ENCODE results near the gene TRO.
A peak's percentile ranks its signal among the peaks of the same experiment; 100 is the strongest.

TRO gene, protein sequence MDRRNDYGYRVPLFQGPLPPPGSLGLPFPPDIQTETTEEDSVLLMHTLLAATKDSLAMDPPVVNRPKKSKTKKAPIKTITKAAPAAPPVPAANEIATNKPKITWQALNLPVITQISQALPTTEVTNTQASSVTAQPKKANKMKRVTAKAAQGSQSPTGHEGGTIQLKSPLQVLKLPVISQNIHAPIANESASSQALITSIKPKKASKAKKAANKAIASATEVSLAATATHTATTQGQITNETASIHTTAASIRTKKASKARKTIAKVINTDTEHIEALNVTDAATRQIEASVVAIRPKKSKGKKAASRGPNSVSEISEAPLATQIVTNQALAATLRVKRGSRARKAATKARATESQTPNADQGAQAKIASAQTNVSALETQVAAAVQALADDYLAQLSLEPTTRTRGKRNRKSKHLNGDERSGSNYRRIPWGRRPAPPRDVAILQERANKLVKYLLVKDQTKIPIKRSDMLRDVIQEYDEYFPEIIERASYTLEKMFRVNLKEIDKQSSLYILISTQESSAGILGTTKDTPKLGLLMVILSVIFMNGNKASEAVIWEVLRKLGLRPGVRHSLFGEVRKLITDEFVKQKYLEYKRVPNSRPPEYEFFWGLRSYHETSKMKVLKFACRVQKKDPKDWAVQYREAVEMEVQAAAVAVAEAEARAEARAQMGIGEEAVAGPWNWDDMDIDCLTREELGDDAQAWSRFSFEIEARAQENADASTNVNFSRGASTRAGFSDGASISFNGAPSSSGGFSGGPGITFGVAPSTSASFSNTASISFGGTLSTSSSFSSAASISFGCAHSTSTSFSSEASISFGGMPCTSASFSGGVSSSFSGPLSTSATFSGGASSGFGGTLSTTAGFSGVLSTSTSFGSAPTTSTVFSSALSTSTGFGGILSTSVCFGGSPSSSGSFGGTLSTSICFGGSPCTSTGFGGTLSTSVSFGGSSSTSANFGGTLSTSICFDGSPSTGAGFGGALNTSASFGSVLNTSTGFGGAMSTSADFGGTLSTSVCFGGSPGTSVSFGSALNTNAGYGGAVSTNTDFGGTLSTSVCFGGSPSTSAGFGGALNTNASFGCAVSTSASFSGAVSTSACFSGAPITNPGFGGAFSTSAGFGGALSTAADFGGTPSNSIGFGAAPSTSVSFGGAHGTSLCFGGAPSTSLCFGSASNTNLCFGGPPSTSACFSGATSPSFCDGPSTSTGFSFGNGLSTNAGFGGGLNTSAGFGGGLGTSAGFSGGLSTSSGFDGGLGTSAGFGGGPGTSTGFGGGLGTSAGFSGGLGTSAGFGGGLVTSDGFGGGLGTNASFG (N-terminal part only)

DNA sequence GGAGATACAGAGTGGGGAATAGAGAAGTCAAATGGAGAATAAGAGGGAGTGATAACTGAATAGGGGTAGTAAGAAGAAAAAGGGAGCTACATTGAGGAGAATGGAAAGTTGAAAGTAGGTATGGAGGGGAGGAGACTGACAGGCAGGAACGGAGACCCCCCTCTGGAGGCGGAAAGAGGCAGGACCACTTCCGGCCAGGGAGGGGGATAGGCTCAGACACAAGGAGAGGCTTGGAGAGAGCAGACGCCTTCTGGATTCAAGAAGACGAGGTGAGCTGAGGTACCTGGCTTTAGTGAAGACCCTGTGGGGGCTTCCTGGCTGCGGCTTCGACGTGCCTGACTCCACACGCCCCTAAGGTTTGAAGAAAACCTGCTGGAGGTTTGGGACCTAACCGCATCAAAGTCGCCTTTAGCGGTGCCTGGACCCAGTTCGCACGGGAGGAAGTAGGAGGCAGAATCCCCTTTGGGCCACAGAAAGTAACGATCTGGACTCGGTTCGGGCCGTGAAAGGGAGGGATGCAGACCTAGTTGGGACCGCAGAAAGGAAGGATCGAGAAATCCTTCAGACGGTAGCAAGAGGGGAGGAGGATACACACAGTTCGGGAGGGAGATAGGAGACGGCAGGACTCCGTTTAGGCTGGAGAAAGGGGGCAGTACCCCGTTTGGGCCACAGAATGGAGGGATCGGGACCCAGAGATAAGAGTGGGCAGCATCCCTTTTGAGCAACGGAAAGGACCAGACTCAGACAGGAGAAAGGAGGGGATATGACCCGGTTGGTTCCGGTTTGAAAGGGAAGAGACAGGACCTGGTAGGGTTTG lies at the start of gene TRO:
Gene TRO (plus strand): TSS at position 215 of the 817 bp plus-strand sequence. CDS start 1,423 bp downstream, outside the sequence.
- DNase-seq, result peak; percentile 3

GRCh38 chrX:54885740-54886139 lies 34.9 kb upstream of the TRO start:
- DNase-seq, result no peak

- peak; percentile 13 for DNase-seq
These were observed 29.1 kb upstream of the TRO start for GRCh38 chrX:54891573-54891972.

DNA sequence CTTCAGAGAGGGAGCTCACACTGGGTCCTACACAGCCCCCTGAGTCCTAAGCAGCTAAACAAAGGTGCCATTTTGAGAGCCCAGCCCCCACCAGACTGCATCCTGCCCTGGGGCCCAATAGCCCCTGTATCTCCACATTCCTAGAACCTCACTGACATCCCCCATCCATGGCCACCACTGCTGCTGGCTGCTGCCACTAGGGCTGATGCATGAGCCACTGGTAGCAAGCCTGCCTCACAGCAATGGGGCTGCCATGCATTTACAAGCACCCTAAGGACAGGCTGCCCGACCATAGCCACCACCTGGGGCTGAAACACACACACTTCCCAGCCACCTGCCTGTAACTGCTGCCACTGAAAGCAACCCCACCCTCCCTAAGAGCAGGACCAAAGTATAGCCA lies 26.5 kb upstream of the TRO start:
- no peak for DNase-seq

GRCh38 chrX:54909941-54910340 lies 10.7 kb upstream of the TRO start:
- DNase-seq, result no peak

DNA sequence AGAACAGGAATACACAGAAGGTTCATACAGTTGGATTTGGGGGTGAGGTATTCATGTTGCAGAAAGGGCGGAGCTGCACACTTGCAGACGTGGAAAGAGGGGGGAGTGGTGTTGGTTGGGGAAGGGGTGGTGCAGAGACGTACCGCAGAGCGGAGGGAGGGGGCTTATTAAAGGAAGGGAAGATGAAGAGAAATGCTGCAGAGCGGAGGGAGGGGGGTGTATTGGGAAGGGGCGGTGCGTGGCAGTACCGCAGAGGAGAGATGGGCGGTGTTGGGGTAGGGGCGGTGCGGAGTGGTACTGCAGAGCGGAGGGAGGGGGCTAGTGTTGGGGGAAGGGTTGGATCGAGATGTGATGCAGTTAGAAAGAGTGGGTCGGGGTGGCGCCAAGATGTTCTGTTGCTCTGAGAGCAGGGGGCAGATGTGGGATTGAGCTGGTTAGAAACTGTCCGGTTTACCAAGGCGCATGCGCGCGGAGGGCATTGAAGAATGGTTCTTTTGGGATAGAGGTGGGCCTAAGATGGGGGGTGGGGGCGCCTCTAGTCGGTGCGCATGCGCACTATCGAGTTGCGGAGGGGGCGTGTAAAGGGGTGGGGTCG lies 900 bp downstream of the TRO start:
- peak; percentile 58 for DNase-seq

- DNase-seq, result no peak
These were observed 1.9 kb downstream of the TRO start for GRCh38 chrX:54922547-54922946.

DNA sequence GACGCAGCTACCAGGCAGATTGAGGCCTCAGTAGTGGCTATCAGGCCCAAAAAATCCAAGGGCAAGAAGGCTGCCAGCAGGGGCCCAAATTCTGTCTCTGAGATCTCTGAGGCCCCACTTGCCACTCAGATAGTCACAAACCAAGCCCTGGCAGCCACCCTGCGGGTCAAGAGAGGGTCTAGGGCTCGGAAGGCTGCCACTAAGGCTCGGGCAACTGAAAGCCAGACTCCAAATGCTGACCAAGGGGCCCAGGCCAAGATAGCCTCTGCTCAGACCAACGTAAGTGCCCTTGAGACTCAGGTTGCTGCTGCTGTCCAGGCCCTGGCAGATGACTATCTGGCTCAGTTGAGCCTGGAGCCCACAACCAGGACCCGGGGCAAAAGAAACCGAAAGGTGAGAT lies 2.8 kb downstream of the TRO start:
- DNase-seq, result no peak

GRCh38 chrX:54926978-54927377 lies 6.4 kb downstream of the TRO start:
- DNase-seq, result no peak

DNA sequence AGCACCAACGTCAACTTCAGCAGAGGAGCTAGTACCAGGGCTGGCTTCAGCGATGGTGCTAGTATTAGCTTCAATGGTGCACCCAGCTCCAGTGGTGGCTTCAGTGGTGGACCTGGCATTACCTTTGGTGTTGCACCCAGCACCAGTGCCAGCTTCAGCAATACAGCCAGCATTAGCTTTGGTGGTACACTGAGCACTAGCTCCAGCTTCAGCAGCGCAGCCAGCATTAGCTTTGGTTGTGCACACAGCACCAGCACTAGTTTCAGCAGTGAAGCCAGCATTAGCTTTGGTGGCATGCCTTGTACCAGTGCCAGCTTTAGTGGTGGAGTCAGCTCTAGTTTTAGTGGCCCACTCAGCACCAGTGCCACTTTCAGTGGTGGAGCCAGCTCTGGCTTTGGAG lies 8.3 kb downstream of the TRO start:
- DNase-seq, result no peak

DNA sequence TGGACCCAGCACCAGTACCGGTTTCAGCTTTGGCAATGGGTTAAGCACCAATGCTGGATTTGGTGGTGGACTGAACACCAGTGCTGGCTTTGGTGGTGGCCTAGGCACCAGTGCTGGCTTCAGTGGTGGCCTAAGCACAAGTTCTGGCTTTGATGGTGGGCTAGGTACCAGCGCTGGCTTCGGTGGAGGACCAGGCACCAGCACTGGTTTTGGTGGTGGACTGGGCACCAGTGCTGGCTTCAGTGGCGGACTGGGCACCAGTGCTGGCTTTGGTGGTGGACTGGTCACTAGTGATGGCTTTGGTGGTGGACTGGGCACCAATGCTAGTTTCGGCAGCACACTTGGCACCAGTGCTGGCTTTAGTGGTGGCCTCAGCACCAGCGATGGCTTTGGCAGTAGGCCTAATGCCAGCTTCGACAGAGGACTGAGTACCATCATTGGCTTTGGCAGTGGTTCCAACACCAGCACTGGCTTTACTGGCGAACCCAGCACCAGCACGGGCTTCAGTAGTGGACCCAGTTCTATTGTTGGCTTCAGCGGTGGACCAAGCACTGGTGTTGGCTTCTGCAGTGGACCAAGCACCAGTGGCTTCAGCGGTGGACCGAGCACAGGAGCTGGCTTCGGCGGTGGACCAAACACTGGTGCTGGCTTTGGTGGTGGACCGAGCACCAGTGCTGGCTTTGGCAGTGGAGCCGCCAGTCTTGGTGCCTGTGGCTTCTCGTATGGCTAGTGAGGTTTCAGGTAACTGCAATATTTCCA lies 9.8 kb downstream of the TRO start:
- DNase-seq, result no peak

- no peak for DNase-seq
These were observed 10.5 kb downstream of the TRO start for GRCh38 chrX:54931107-54931506.

DNA sequence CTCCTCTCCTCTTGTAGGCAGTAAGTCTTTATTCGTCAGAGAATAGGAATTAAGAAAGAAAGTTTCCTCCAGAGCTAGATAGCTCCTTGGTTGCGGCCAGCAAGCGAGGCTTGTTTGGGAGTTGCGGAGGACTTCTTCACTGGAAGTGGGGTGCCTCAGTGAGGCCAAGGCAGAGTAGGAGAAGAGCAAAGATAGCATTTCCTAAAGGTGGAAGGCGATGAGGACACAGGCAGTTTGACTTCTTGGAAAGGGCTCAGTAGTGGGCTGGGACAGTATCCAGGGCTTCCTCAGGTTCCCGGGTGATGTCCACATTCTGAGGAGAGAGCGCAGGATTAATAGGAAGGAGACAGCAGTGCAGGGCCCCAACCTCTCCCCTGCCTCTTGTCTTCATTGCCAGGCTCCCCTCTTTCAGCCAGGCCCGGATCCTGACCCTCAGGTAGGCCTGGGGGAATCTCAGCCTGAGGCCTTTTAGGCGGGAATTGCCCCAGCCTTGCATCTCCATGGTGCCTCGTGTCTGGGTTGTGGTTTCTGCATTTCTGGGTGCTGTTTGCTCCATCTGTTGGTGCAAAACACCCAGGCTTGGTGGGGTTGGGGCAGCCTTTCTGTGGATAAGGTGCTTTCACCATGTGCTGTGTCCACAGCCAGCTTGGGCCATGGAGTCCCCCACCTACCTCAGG lies 12.7 kb downstream of the TRO start:
- no peak for DNase-seq

- no peak for DNase-seq
These were observed 13.4 kb downstream of the TRO start for GRCh38 chrX:54934058-54934457.

GRCh38 chrX:54934890-54935289 lies 14.3 kb downstream of the TRO start:
- no peak for DNase-seq

- DNase-seq, result no peak
These were observed 14.7 kb downstream of the TRO start for GRCh38 chrX:54935306-54935705.

GRCh38 chrX:54937416-54937815 lies 16.8 kb downstream of the TRO start:
- no peak for DNase-seq

GRCh38 chrX:54944816-54945215 lies 24.2 kb downstream of the TRO start:
- DNase-seq, result no peak

DNA sequence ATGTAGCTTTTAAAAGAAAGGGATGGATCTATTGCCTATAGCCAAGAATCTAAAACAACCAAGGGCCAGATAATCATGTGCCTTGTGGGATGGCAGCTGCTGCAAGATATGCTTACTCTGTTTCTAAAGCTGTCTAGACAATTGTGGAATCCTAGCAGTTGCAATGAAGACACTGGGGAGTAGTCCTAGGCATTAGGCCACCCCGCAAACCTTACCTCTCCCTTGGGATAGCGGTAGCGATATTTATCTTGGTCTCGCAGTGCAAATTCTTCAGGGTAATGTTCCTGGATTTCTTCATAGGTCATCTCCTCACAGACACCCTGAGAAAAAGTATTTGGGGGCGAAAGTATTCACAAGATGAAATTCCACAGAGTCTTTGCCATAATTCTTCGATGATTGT lies 24.6 kb downstream of the TRO start:
- DNase-seq, result no peak

- no peak for DNase-seq
These were observed 30.2 kb downstream of the TRO start for GRCh38 chrX:54950730-54951375.
